ENCODE measurements around the gene SPATC1L.

The SPATC1L gene

GRCh38 chr21:46228345-46229051, 44.2 kb upstream of the SPATC1L start, which contains the start of gene LSS (continued):
- TF ChIP-seq FEZF1 (tag by site-specific recombination; IDR thresholded peaks at IDR 0.05) (no peak), TRIM28 (IDR thresholded peaks at IDR 0.05; ENCODE audit: borderline replicate concordance, low read length) (no peak), ZNF10 (tag by site-specific recombination; IDR thresholded peaks at IDR 0.05) (no peak), ZNF777 (tag by site-specific recombination; IDR thresholded peaks at IDR 0.05; ENCODE audit: borderline replicate concordance) (no peak), ZNF555 (tag by site-specific recombination; conservative IDR thresholded peaks at IDR 0.05) (no peak), ZNF140 (tag by site-specific recombination; IDR thresholded peaks at IDR 0.05) (no peak), ZFP69B (tag by site-specific recombination; IDR thresholded peaks at IDR 0.05) (peak; percentile 50; the same call in 1 of the 2 replicates), INSM2 (tag by site-specific recombination; IDR thresholded peaks at IDR 0.05) (no peak), ZNF660 (tag by site-specific recombination; IDR thresholded peaks at IDR 0.05) (no peak), SCRT1 (tag by site-specific recombination; IDR thresholded peaks at IDR 0.05; ENCODE audit: borderline replicate concordance) (no peak), BCL11A (tag by site-specific recombination; IDR thresholded peaks at IDR 0.05; ENCODE audit: low read depth) (no peak), ZNF501 (tag by site-specific recombination; IDR thresholded peaks at IDR 0.05) (no peak), ZSCAN5A (tag by site-specific recombination; IDR thresholded peaks at IDR 0.05) (peak; percentile 94), ZNF26 (tag by site-specific recombination; IDR thresholded peaks at IDR 0.05) (no peak), ZNF558 (tag by site-specific recombination; IDR thresholded peaks at IDR 0.05) (no peak), GLI4 (tag by site-specific recombination; IDR thresholded peaks at IDR 0.05) (no peak), ZNF433 (tag by site-specific recombination; IDR thresholded peaks at IDR 0.05; ENCODE audit: low read depth) (no peak), PATZ1 (tag by site-specific recombination; IDR thresholded peaks at IDR 0.05) (peak; percentile 80), ZBTB17 (tag by site-specific recombination; IDR thresholded peaks at IDR 0.05) (peak; percentile 53; the same call in 1 of the 2 replicates), ZNF560 (tag by site-specific recombination; IDR thresholded peaks at IDR 0.05; ENCODE audit: borderline replicate concordance) (no peak), ZSCAN4 (tag by site-specific recombination; IDR thresholded peaks at IDR 0.05) (no peak), ZSCAN30 (tag by site-specific recombination; IDR thresholded peaks at IDR 0.05) (no peak), ZBTB49 (tag by site-specific recombination; IDR thresholded peaks at IDR 0.05; ENCODE audit: low read depth) (no peak), ZNF585B (tag by site-specific recombination; IDR thresholded peaks at IDR 0.05) (no peak; the same call in 1 of the 2 replicates), SP7 (tag by site-specific recombination; IDR thresholded peaks at IDR 0.05) (peak; percentile 83), ZBTB1 (tag by site-specific recombination; IDR thresholded peaks at IDR 0.05) (peak; percentile 67; the same call in 1 of the 2 replicates), ZNF211 (tag by site-specific recombination; IDR thresholded peaks at IDR 0.05; ENCODE audit: low read depth) (no peak), ZNF274 (IDR thresholded peaks at IDR 0.05; ENCODE audit: low read length) (no peak), ZNF274 (tag by site-specific recombination; IDR thresholded peaks at IDR 0.05; ENCODE audit: borderline replicate concordance) (no peak), ZFP3 (tag by site-specific recombination; IDR thresholded peaks at IDR 0.05; ENCODE audit: low read depth) (no peak), ZNF514 (tag by site-specific recombination; IDR thresholded peaks at IDR 0.05) (no peak)

Data from HEK293 (cell line).